ENCODE data around the gene ZNF724. TPM values are rescaled to one million over a fixed set of nuclear protein-coding genes. Genes with fewer than 3 reads are reported as not detected.
"Not testable (repeated sequence)": the region's sequence is repeated elsewhere in the genome, so short reads cannot be mapped to it uniquely, and the experiment has no call there.

The ZNF724 gene
- total RNA-seq (2014; rRNA removed; shearing (Covaris generic)) = 34.6 and 39.0 TPM in 2 replicates
- 27.2 and 30.8 TPM in 2 replicates for total RNA-seq (2022)
- Bru-seq, nascent RNA = percentile 95 among the genes with signal in this experiment
- BruChase-seq, experiment 1, labeled RNA remaining after a 6-hour chase = percentile 96 among the genes with signal in this experiment
- percentile 99 among the genes with signal in this experiment for BruChase-seq, experiment 2, labeled RNA remaining after a 2-hour chase
- long read RNA-seq, partial matches to known transcripts = 0 of 5 reads
- long read RNA-seq, other reads (novel, unspliced or antisense) = 3 of 5 reads

GRCh38 chr19:23249911-23250649, at the start of gene ZNF724:
ZNF724 (minus strand) TSS chr19:23250394; CDS start chr19:23250242, 152 bp downstream.
- peak; percentile 99 for DNase-seq (ENCODE audit: low spot score)
- H3K36me3 ChIP-seq (ENCODE audit: insufficient read depth, low read length) = peaks cover 42% of the 10 kb centered on the region
- peaks cover 17% of the 10 kb centered on the region for H3K4me1 ChIP-seq (ENCODE audit: insufficient read depth, low read length, poor library complexity, severe bottlenecking)
- peaks cover 33% of the 10 kb centered on the region; the same call in 1 of the 2 replicates for H3K9me3 ChIP-seq (ENCODE audit: low read length)
- intact Hi-C loops (cut with micrococcal nuclease; ENCODE audit: unreplicated experiment) = loop anchor here (10.0 kb wide), 2 partner anchors 135 to 175 kb away; partner anchors contain the start of gene ZNF730
- BruUV-seq (replicated peaks) = no TSS peak
- ChIA-PET POLR2A (interaction anchor here (0.6 to 2.0 kb wide), 8 partner anchors 9 to 1258 kb away, joined by 3 to 10 read pairs (median 4); no protein-coding TSS in a partner anchor), CTCF (ENCODE audit: unreplicated experiment) (no interaction called here)
- H4K20me1 ChIP-seq (ENCODE audit: insufficient read depth, low read length) = no peaks in the 10 kb centered on the region
- H2AFZ ChIP-seq (ENCODE audit: low read length) = peak within 1 kb of the TSS; percentile 37
- no peaks in the 10 kb centered on the region for H3K9me2 ChIP-seq (ENCODE audit: insufficient read depth, low read length)
- H3K4me3 ChIP-seq (ENCODE audit: low read depth, low read length, poor library complexity, severe bottlenecking) = peak within 1 kb of the TSS; percentile 99
- TF ChIP-seq EZH2phosphoT487 (IDR thresholded peaks at IDR 0.05; ENCODE audit: borderline replicate concordance, low read depth, low read length) (no peak), CTCF (conservative IDR thresholded peaks at IDR 0.05; ENCODE audit: low read length) (no peak)
- peak within 1 kb of the TSS; percentile 85 for H3K27ac ChIP-seq (ENCODE audit: low read depth, low read length, poor library complexity, severe bottlenecking)
- H3K79me2 ChIP-seq (ENCODE audit: insufficient read depth, low read depth, low read length) = peaks cover 54% of the 10 kb centered on the region
- peak within 1 kb of the TSS; percentile 78 for H3K4me2 ChIP-seq (ENCODE audit: low read length)

GRCh38 chr19:23294141-23294540, 43.9 kb upstream of the ZNF724 start:
- no peaks in the 10 kb centered on the region for H3K9me2 ChIP-seq (ENCODE audit: insufficient read depth, low read length)
- H3K27ac ChIP-seq (ENCODE audit: low read depth, low read length, poor library complexity, severe bottlenecking) = no peak overlapping the region
- BruUV-seq (replicated peaks) = no TSS peak
- H4K20me1 ChIP-seq (ENCODE audit: insufficient read depth, low read length) = no peaks in the 10 kb centered on the region
- H3K4me1 ChIP-seq (ENCODE audit: insufficient read depth, low read length, poor library complexity, severe bottlenecking) = no peaks in the 10 kb centered on the region
- no peak overlapping the region for H2AFZ ChIP-seq (ENCODE audit: low read length)
- no peaks in the 10 kb centered on the region for H3K36me3 ChIP-seq (ENCODE audit: insufficient read depth, low read length)
- POLR2A ChIA-PET = no interaction called here
- CTCF ChIA-PET (ENCODE audit: unreplicated experiment) = no interaction called here
- H3K79me2 ChIP-seq (ENCODE audit: insufficient read depth, low read depth, low read length) = no peaks in the 10 kb centered on the region
- no peak overlapping the region for H3K4me2 ChIP-seq (ENCODE audit: low read length)
- TF ChIP-seq EZH2phosphoT487 (IDR thresholded peaks at IDR 0.05; ENCODE audit: borderline replicate concordance, low read depth, low read length) = no peak
- no peak for TF ChIP-seq CTCF (conservative IDR thresholded peaks at IDR 0.05; ENCODE audit: low read length)
- intact Hi-C loops (cut with micrococcal nuclease; ENCODE audit: unreplicated experiment) = no loop called here
- no peak overlapping the region for H3K4me3 ChIP-seq (ENCODE audit: low read depth, low read length, poor library complexity, severe bottlenecking)
- no peak for DNase-seq (ENCODE audit: low spot score)
- H3K9me3 ChIP-seq (ENCODE audit: low read length) = no peaks in the 10 kb centered on the region

GRCh38 chr19:23289966-23290365, 39.8 kb upstream of the ZNF724 start:
- CTCF ChIA-PET (ENCODE audit: unreplicated experiment); POLR2A ChIA-PET: not testable (repeated sequence)
- intact Hi-C loops (cut with micrococcal nuclease; ENCODE audit: unreplicated experiment) = loop anchor here (10.0 kb wide), 1 partner anchor 215 kb away; no protein-coding TSS in a partner anchor

More at GRCh38 chr19:23289966-23290365, 39.8 kb upstream of the ZNF724 start:
- H3K4me1 ChIP-seq (ENCODE audit: insufficient read depth, low read length, poor library complexity, severe bottlenecking); H3K4me2 ChIP-seq (ENCODE audit: low read length); DNase-seq (ENCODE audit: low spot score); H3K36me3 ChIP-seq (ENCODE audit: insufficient read depth, low read length); H3K9me2 ChIP-seq (ENCODE audit: insufficient read depth, low read length); H3K4me3 ChIP-seq (ENCODE audit: low read depth, low read length, poor library complexity, severe bottlenecking); H3K79me2 ChIP-seq (ENCODE audit: insufficient read depth, low read depth, low read length); H2AFZ ChIP-seq (ENCODE audit: low read length); BruUV-seq (replicated peaks); H3K9me3 ChIP-seq (ENCODE audit: low read length); H3K27ac ChIP-seq (ENCODE audit: low read depth, low read length, poor library complexity, severe bottlenecking); H4K20me1 ChIP-seq (ENCODE audit: insufficient read depth, low read length): not testable (repeated sequence)

Data from OCI-LY7 (cell line).